Activated effector memory CD4-positive, alpha-beta T cell treated with Interleukin-2 at 50 U/mL for 16 hours (primary cell): ENCODE measurements around the gene PRKN.

Experiments
- DNase-seq: peaks from one replicate; pipeline ENCODE4 v3.0.0-alpha.2; 2020

Gene PRKN

DNA sequence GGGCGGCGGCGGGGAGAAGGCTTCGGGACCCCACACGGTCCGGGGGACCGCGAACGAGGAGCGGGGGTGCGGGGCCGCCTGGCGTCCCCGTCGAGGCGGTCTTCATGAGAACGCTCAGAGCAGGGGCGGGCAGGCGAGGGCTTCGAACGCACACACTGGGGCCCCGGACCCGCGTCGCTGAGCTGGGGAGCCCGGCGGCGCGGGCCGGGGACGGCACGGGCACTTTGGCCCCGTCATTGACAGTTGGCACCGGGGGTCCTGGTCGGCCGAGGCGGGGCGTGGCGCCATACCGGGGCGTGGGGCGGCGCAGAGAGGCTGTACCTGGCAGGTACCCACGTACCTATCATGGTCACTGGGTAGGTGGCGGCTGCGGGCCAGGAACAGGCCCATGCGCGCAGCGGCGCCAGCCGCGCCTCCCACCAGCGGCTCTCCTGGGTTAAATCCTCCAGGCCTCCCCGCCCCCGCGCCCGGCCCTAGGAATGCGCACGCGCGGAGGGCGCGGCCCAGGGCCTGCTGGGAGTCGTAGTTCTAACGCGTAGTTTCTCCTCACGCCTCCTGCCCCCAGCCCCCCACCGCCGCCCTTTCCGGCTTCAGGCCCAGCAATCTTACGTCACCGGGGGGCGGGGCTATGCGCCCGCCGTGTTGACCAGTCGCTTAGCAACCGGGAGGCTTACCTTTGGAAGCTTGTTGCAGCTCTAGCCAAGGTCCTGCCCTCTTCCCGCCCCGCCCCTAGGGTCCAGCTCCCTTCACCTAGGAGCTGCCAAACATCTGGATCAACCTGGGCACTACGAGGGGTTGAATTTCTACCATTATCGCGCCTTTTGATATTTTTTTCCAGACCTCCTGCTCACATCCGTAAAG is at the start of gene PRKN, which contains the start of gene PACRG:
TSS of gene PRKN (minus strand) at position 445 of the 861 bp plus-strand sequence.
TSS of gene PACRG (plus strand) at position 653 of the 861 bp plus-strand sequence.
- DNase-seq: peak; percentile 96

GRCh38 chr6:162777091-162777490 is 49.5 kb upstream of the PRKN start:
- DNase-seq: no peak

- DNase-seq: no peak
Observed at GRCh38 chr6:162773996-162774395, 46.4 kb upstream of the PRKN start.

- DNase-seq: no peak
Observed at GRCh38 chr6:162772466-162772865, 44.9 kb upstream of the PRKN start.

DNA sequence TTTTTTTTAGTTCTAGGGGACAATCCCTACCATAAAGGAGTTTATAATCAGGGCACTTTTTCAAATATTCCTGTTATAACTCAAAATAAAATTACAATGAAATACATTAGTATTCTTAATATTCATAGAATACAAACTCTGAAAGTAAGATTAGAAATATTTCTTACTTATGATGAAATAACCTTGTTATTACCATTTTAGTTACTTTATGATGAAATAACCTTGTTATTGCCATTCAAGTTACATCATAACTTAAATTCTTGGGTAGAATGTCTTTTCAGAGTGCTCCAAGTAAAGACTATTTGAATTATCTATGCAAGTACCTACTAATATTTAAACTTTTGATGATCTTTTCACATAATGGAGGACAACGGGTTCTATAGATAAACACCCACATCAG is 43.4 kb upstream of the PRKN start:
- no peak for DNase-seq

- DNase-seq: no peak
Observed at GRCh38 chr6:162770136-162770535, 42.6 kb upstream of the PRKN start.

- no peak for DNase-seq
Observed at GRCh38 chr6:162753775-162754174, 26.2 kb upstream of the PRKN start.

DNA sequence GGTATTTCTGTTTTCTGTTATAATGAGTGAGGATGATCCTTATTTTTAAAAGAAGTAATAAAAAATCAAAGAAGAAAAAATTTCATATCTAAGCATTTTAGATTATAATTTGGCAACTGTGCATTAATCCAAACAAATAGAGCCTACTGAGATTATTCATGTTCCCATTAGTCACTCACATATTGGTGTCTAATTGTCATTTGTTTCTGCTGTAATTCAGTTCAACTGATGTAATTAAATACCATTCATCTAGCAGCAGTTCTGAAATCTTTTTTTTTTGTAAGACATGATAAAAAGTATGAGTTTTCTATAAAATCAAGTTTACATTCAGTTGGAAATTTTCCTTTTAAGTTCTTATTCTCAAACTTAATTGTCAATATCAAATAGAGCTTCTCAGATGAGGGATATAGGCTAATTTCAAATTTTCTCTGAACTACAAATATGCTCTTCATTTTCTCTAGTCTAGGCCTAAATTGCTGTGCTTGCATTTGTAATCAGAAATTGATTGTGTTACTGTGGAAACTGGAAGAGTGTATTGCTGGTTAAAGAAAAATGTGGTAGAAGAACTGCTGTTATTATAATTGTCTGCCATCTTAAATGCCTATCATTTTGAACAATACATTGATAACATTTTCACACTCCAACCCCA is 23.8 kb upstream of the PRKN start:
- no peak for DNase-seq

DNA sequence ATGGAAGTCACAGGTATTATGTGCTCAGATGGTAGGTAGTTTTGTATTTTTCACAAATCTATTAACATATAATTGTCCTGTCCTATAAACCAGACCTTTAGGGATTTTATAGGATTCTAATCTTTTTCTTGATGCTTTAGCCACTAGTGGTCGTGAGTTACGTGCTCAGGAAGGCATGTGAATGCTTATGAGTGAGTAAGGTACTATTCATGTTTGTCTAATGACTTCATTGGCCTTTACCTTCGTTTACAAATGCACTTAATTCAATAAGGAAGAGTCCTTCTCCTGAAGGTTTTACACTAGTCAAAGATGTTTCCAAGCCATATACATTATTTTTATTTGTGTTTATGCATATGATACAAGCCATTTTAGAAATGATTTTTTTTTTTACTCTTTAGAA is 23.2 kb upstream of the PRKN start:
- DNase-seq: no peak

DNA sequence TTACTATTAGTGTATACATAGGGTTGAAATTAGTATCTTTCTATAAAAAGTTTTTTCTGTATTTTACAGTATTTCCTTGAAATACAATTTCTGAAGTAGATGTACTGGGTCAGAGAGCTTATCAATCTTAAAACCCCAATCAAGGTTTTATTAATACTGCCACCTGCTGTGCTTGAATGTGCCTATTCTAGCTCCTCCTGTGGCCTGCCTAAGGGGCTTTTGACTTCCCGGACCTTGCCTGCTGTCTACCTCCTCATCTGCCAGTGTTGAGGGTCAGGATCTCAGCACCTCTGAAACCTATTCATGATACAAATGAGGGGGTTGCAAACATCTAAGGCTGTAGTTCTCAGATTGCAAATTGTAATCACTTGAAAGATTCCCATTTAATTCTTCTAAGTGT is 9.4 kb upstream of the PRKN start:
- DNase-seq: no peak

DNA sequence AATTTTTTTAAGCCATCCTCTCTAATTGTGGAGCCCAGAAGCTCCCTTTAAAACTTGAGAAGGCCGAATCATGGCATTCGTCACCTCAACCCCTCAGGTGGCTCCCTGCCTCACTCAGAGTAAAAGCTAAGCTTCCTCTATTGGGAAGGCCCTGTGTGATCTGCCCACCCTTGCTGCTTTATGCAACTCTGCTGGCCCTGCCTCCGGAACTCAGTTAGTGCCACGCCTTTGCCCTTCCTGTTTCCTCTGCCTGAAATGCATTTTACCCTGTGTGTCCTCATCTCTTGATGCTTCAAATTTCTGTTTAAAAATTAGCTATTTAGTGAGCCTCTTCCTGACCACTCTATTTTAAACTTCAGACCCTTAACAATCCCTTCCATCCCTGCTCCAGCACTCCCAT is 5.9 kb upstream of the PRKN start:
- no peak for DNase-seq

DNA sequence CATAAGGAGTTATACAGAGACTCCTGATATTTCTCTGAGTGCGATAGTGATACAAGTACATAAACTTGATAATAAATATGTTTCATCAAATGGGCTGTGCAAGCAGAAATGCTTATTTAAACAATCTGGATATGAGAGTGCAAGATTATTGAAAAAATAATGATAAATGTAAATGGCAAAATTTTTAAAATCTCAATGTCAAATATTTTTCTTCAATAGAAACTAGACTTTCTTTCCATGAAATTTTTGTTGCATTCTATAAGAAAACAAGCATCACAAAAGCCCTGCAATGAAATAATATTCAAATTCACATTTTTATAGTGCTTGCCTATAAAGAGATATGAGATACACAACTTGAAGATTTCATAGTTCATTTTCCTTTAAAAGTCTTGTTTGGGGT is 2.9 kb upstream of the PRKN start:
- DNase-seq: no peak

DNA sequence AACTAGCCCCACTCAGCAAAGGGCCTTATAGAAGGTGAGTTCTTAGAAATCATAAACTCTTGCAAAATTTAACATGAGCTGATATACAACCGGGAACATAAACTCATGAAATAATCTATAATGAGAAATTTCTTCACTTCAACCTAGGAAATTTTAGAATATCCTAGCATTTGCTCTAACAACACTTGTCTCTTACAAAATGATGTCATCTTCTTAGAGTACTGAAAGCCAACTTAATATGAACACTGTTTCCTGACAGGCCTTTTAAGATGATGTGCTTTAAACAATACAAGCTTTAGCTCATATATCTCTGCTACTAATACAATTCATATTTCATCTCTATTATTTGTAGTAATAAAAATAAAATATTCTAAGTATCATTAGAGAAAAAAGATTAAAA is 1.1 kb upstream of the PRKN start:
- no peak for DNase-seq

DNA sequence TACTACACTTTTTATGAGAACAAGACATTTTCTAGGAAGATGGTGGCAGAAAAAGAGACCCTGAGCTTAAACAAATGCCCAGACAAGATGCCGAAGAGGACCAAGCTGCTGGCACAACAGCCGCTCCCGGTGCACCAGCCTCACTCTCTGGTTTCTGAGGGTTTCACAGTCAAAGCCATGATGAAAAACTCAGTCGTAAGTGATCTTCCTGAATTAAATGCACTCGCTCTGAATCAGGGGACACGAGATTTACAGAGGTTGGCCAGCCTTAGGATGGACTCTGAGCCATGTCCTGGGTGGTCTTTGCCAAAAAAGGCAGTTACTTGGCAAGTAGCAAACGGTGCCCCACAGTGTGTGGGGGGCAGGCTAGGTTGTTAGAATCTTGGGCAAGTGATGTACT is 631 bp upstream of the PRKN start:
- no peak for DNase-seq

- peak; percentile 2 for DNase-seq
Observed at GRCh38 chr6:162726947-162727321, 632 bp downstream of the PRKN start.

GRCh38 chr6:162722633-162723032 is 4.9 kb downstream of the PRKN start:
- no peak for DNase-seq

GRCh38 chr6:162722226-162722625 is 5.3 kb downstream of the PRKN start:
- DNase-seq: no peak

- no peak for DNase-seq
Observed at GRCh38 chr6:162721404-162721687, 6.2 kb downstream of the PRKN start.

DNA sequence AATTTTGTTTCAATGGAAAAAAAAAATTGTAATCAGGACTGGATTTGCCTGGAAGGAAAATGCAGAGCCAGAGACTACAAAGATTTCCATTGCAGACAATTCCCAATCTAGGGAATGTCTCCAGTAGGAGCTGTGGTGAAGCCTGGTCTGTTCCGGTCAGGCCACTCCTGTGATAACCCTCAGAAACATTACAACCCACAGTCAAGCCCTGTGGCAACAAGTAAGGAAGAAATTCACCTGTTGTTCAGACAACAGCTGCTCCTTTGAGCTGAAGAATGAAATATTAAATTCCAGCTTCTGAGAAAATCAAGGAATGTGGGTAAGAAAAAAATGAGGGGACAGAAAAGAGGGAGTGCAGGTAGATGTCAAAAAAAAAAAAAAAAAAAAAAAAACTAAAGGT is 8.0 kb downstream of the PRKN start:
- no peak for DNase-seq

DNA sequence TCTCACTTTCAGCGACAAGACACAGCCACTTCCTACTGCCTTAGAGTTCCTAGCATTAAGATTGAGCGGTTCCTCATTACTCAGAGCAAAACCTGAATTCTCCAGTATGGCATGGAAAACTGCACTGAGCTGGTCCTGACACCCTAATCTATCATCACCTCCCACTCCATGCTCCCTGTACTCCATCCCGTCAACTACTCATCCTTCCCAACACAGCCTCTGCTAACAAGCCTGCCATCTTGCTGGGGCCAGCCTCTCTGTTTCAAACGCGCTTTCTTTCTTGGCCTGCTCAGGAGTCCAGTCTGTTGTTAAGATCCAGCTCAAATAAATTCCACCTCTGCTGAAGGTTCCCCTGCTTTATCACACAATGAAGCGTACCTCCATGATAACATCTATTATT is 12.0 kb downstream of the PRKN start:
- DNase-seq: no peak

- no peak for DNase-seq
Observed at GRCh38 chr6:162713974-162714780, 13.4 kb downstream of the PRKN start.

DNA sequence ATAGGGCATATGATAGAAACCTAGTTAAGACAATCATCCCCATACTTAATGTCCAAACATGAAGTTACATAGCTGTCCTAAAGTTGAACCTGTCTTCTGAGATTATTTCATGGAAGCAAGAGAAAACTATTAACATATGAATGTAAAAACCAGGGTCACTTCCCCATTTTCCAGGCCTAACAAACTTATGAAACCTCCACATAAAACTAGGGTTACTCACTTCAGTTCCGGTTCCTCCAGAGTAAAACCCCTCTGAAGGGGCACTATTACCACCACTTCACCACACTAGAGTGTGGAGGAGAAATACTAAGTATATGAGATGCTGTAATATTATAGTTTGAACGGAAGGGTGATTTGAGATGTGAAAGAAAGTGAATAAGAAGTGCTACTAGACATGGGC is 14.9 kb downstream of the PRKN start:
- DNase-seq: no peak

DNA sequence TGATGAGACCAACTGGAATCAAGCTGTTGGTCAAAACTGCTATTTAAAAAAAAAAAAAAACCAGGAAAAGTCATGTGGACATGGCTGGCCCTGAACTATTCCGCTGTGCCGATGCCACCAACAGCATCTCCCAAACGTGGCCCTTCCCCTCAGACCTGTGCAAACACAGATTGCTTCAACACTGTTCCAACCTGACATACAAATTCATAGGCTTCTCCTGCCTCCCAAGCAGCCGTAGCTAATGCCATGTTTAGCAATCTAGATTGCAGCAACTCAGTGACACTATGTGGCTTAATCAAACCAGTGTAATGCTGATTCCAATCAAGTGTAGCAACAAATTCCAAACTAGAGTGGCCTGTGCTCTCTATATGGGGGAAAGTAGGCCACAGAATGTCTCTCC is 16.2 kb downstream of the PRKN start:
- DNase-seq: no peak

- DNase-seq: no peak
Observed at GRCh38 chr6:162710936-162711335, 16.6 kb downstream of the PRKN start.
